Right atrium auricular region (tissue), 2 donors: Measurements from ENCODE around the gene DOCK3. TPM values are rescaled to one million over a fixed set of nuclear protein-coding genes. Genes with fewer than 3 reads are reported as not detected.

Experiments
- DNase-seq: peaks from one replicate; pipeline ENCODE4 v3.0.0-alpha.2; 2019; ENCODE audit warnings: low spot score
- H3K27ac ChIP-seq, 2 donors: fragments of 200-600 bp; sonication (generic); 1 replicate in 1 of 2; 2 replicates in 1 of 2; pipeline ENCODE4 v1.5.1; 2016 to 2019
- H3K27me3 ChIP-seq, 2 donors: fragments of 200-600 bp; sonication (generic); one replicate each; pipeline versions ENCODE4 v1.5.1 to v1.6.0; 2017 to 2019
- H3K36me3 ChIP-seq: fragments of 200-600 bp; sonication (generic); one replicate; pipeline ENCODE4 v1.5.1; 2016
- H3K4me1 ChIP-seq, 2 donors: fragments of 200-600 bp; sonication (generic); one replicate each; pipeline versions ENCODE4 v1.5.1 to v1.6.0; 2017 to 2019
- H3K4me3 ChIP-seq, 2 donors: fragments of 200-600 bp; sonication (generic); 1 replicate in 1 of 2; 2 replicates in 1 of 2; pipeline ENCODE4 v1.5.1; 2017 to 2019; ENCODE audit warnings: mild to moderate bottlenecking in 1 of 2, moderate library complexity in 1 of 2
- H3K9me3 ChIP-seq, 2 donors: fragments of 200-600 bp; sonication (generic); one replicate each; pipeline ENCODE4 v1.5.1; 2019
- total RNA-seq, 2 donors: library from RNA; depleted of rRNA; stranded (reverse); fragments of >200 nt; gene quantifications; one replicate each; pipeline ENCODE4 v1.1.0, GENCODE V29; 2016
- TF ChIP-seq, protein P1 (sequence below), 2 donors: fragments of 200-600 bp; sonication (generic); IDR thresholded peaks; one replicate each; pipeline ENCODE4 v1.5.1; 2019; ENCODE audit warnings: antibody characterized with exemption in 2 of 2

DOCK3 gene
- total RNA-seq, 2 donors from 2014 or later, result 2.7 to 4.6 TPM

DNA sequence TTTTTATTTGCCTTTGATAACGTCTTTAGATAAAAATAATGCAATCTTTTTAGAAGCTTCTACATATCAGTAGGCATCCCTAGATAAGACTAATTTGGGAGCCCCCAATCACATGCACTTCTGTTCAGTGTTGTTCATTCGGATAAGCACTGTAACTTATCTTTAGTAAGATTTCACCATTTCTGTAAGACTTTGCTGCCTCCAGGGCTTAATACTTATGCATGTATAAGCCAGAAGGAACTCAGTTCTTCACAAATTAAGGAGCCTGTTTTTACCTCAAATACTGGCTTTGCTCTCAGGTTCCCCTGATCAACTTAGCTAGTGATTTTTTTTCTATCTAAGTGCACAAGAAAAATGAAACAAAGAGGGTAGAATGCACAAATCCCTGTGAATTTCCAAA, 20.3 kb downstream of the DOCK3 start:
- Histone ChIP-seq H3K27me3 (no peaks in the 10 kb centered on the region), H3K4me1 (no peaks in the 10 kb centered on the region), H3K4me3 (no peak overlapping the region), H3K9me3 (peaks cover 0 to 10% of the 10 kb centered on the region in 2 donors), H3K36me3 (no peaks in the 10 kb centered on the region), H3K27ac (no peak overlapping the region)
- DNase-seq, result no peak
- TF ChIP-seq, protein P1, sequence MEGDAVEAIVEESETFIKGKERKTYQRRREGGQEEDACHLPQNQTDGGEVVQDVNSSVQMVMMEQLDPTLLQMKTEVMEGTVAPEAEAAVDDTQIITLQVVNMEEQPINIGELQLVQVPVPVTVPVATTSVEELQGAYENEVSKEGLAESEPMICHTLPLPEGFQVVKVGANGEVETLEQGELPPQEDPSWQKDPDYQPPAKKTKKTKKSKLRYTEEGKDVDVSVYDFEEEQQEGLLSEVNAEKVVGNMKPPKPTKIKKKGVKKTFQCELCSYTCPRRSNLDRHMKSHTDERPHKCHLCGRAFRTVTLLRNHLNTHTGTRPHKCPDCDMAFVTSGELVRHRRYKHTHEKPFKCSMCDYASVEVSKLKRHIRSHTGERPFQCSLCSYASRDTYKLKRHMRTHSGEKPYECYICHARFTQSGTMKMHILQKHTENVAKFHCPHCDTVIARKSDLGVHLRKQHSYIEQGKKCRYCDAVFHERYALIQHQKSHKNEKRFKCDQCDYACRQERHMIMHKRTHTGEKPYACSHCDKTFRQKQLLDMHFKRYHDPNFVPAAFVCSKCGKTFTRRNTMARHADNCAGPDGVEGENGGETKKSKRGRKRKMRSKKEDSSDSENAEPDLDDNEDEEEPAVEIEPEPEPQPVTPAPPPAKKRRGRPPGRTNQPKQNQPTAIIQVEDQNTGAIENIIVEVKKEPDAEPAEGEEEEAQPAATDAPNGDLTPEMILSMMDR (IDR thresholded peaks at IDR 0.05), result no peak

DNA sequence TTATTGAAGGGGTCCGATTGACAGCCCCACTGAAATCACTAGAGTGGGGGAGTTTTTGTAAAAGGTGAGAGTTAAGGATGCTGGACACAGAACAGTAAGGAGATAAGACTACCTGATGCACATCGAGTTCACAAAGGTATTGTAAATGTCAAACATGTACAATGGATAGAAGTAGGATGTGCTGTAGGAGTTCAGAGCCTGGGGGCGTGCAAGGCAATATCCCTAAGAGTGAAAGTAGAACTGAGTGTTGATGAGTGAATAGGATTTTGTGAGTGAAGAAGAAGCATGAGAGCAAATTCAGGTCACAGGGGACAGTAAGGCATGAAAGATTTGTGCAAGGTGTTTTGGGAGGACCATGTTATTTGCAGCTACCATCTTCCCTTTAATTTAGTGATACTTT, 21.5 kb downstream of the DOCK3 start:
- Histone ChIP-seq H3K9me3 (peaks cover 0 to 10% of the 10 kb centered on the region in 2 donors), H3K36me3 (no peaks in the 10 kb centered on the region), H3K4me3 (no peak overlapping the region), H3K4me1 (no peaks in the 10 kb centered on the region), H3K27ac (no peak overlapping the region), H3K27me3 (no peaks in the 10 kb centered on the region)
- TF ChIP-seq, protein P1 (IDR thresholded peaks at IDR 0.05), result no peak
- DNase-seq, result no peak

DNA sequence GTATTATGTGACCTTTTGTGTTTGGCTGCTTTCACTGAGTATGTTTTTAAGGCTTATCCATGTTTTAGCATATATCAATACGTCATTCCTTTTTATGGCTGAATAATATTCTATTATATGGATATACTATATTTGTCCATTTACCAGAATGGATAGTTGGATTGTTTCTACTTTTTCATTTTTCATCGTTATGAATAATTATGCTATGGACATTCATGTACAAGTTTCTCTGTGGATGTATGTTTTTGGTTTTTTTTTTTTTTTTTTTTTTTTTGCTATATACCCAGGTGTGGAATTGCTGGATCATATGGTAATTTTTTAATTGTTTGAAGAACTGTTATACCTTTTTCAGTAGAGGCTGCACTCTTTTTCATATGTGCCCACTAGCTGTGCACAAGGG, 23.5 kb downstream of the DOCK3 start:
- DNase-seq, result no peak
- TF ChIP-seq, protein P1 (IDR thresholded peaks at IDR 0.05), result no peak
- no peaks in the 10 kb centered on the region for H3K4me1 ChIP-seq

DNA sequence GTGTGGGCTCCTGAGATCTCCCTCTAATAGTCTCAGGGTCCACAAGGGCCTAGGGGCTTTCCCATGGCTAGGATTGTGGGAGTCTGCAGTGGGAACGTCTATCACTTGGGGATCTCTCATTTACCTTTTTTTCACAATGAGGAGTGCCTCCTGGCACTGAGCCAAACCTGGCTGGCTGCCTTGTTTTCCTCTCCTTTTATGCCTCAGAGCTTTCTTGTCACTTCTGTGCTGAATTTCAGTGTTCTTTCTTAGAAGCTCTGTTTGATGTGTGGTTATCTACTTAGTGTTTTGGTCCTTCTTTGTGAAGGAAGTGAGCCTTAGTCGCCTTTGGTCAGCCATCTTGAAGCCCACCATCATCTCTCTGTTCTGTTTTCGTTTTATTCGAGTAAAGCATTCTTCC, 33.9 kb downstream of the DOCK3 start:
- Histone ChIP-seq H3K4me1 (peaks cover 0 to 9% of the 10 kb centered on the region in 2 donors), H3K27me3 (no peaks in the 10 kb centered on the region), H3K9me3 (no peaks in the 10 kb centered on the region), H3K4me3 (no peak overlapping the region), H3K27ac (peak overlapping the region in 1 of 2 donors; percentile 52), H3K36me3 (no peaks in the 10 kb centered on the region)
- TF ChIP-seq, protein P1 (IDR thresholded peaks at IDR 0.05), result no peak
- no peak for DNase-seq

More for the DNA sequence above, 23.5 kb downstream of the DOCK3 start:
- Histone ChIP-seq H3K27me3 (no peaks in the 10 kb centered on the region), H3K36me3 (no peaks in the 10 kb centered on the region), H3K27ac (no peak overlapping the region), H3K9me3 (peaks cover 0 to 10% of the 10 kb centered on the region in 2 donors), H3K4me3 (no peak overlapping the region)

DNA sequence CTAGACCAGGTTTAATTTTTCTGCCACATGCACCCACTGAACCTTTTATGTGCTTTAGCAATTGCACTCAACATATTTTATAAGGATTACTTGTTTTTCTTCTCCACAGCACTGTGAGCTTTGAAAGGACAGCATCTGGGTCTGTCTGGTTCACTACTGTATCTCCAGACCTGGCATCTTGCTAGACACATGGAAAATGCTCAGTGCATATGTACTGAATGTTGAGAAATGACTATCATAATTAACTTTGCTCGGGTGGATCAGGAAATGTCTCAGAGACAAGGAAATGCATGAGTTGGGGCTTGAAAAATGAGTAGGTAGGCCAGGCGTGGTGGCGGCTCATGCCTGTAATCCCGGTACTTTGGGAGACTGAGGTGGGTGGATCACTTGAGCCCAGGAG, 40.2 kb downstream of the DOCK3 start:
- Histone ChIP-seq H3K27me3 (no peaks in the 10 kb centered on the region), H3K4me1 (no peaks in the 10 kb centered on the region), H3K27ac (no peak overlapping the region), H3K9me3 (no peaks in the 10 kb centered on the region), H3K4me3 (no peak overlapping the region), H3K36me3 (no peaks in the 10 kb centered on the region)
- TF ChIP-seq, protein P1 (IDR thresholded peaks at IDR 0.05), result no peak
- no peak for DNase-seq

DNA sequence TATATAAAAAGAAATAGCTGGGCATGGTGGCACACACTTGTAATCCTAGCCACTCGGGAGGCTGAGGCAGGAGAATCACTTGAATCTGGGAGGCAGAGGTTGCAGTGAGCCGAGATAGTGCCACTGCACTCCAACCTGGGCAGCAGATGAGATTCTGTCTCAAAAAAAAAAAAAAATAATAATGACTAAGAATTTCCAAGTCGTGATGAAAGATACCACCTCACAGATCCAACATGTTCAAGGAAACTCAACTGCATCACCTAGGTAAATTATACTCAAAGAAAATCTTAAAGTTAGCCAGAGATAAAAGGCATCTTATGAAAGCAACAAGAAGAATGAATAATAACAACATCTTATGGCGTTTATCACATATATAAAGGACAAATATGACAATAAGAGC, 50.1 kb downstream of the DOCK3 start:
- no peaks in the 10 kb centered on the region for H3K27me3 ChIP-seq
- TF ChIP-seq, protein P1 (IDR thresholded peaks at IDR 0.05), result no peak
- H3K27ac ChIP-seq, result no peak overlapping the region
- no peak for DNase-seq
- H3K36me3 ChIP-seq, result no peaks in the 10 kb centered on the region
- no peaks in the 10 kb centered on the region for H3K4me1 ChIP-seq
- H3K4me3 ChIP-seq, result no peak overlapping the region
- no peaks in the 10 kb centered on the region for H3K9me3 ChIP-seq
